AG09319 (cell line): ENCODE data around the gene C10orf105.

ENCODE experiments used
- DNase-seq: peaks from one replicate; pipeline ENCODE4 v3.0.0-alpha.2; 2010; ENCODE audit warnings: low read depth; ENCODE audit errors: extremely low read depth
- CTCF ChIP-seq: IDR thresholded peaks from 2 replicates; pipeline ENCODE4 v1.5.1; 2011; ENCODE audit warnings: low read depth, mild to moderate bottlenecking, inconsistent platforms, low read length, moderate library complexity

C10orf105 gene

GRCh38 chr10:71695502-71696476 lies 23.8 kb downstream of the C10orf105 start:
- no peak for DNase-seq
- TF ChIP-seq CTCF, result no peak

GRCh38 chr10:71694567-71694968 lies 25.0 kb downstream of the C10orf105 start:
- no peak for TF ChIP-seq CTCF
- DNase-seq, result no peak

DNA sequence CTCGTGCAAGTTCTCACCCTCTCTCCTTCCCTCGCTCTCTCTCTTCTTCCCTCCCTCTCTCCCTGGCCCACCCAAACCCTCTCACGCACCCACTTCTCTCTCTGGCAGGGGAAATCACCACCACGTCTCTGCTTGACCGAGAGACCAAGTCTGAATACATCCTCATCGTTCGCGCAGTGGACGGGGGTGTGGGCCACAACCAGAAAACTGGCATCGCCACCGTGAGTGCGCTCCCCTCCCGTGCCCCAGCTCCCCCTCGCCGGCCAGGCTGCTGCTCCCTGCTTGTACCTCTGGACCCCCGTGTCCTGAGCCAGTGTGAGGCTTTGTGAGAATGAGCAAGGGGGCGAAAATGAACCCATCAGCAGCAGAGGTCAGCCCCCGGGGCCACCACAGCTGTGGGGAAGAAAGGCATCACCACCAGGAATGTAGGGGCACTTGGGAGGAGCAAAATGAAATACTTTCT lies 25.5 kb downstream of the C10orf105 start:
- no peak for DNase-seq
- TF ChIP-seq CTCF, result no peak

- TF ChIP-seq CTCF, result no peak
- no peak for DNase-seq
Measured at GRCh38 chr10:71693377-71693776, 26.2 kb downstream of the C10orf105 start.

- DNase-seq, result no peak
- TF ChIP-seq CTCF, result no peak
Measured at GRCh38 chr10:71692598-71693306, 26.8 kb downstream of the C10orf105 start.

DNA sequence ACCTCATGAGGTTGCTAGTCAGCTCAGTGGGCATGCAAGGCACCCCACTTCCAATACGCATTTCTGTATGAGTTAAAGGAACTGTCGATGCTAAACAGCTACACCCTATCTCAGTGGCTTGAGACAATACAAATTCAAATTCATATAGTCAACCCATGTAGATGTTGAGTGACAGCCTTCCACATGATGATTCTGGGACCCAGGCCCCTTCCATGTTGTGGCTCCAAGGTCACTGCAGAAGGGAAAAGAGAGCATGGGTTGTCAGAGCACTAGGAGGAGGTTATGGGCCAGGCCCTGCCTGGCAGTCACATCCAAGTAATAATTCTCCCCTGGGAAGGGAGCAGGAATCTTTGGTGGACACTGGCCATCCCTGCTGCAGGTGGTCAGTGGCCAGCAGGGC lies 28.2 kb downstream of the C10orf105 start:
- DNase-seq, result no peak
- TF ChIP-seq CTCF, result no peak
